ENCODE results near the gene HOXC9.

HOXC9 gene

GRCh38 chr12:53984901-53985691 is 14.9 kb upstream of the HOXC9 start, which contains the start of gene HOXC10 (continued):
- TF ChIP-seq ZNF791 (tag by site-specific recombination; IDR thresholded peaks at IDR 0.05) (no peak), ZNF2 (tag by site-specific recombination; IDR thresholded peaks at IDR 0.05) (no peak), ZNF529 (tag by site-specific recombination; IDR thresholded peaks at IDR 0.05; ENCODE audit: insufficient replicate concordance) (no peak), ZNF704 (tag by site-specific recombination; IDR thresholded peaks at IDR 0.05) (no peak), ZNF514 (tag by site-specific recombination; IDR thresholded peaks at IDR 0.05) (no peak), ZNF148 (tag by site-specific recombination; IDR thresholded peaks at IDR 0.05; ENCODE audit: borderline replicate concordance) (no peak), AEBP2 (tag by site-specific recombination; IDR thresholded peaks at IDR 0.05; ENCODE audit: borderline replicate concordance) (no peak), ZNF16 (tag by site-specific recombination; IDR thresholded peaks at IDR 0.05; ENCODE audit: low read depth) (no peak), ZNF654 (tag by site-specific recombination; IDR thresholded peaks at IDR 0.05; ENCODE audit: low read depth) (peak; percentile 97), ZNF274 (IDR thresholded peaks at IDR 0.05; ENCODE audit: low read length) (no peak), ZNF274 (tag by site-specific recombination; IDR thresholded peaks at IDR 0.05; ENCODE audit: borderline replicate concordance) (no peak), WT1 (tag by site-specific recombination; IDR thresholded peaks at IDR 0.05) (0 out of 2 replicates have a peak, but pooled peaks have one; percentile 29), ZNF362 (tag by site-specific recombination; IDR thresholded peaks at IDR 0.05) (peak; percentile 45; the same call in 1 of the 2 replicates), ZNF169 (tag by site-specific recombination; IDR thresholded peaks at IDR 0.05) (no peak), BCL11A (tag by site-specific recombination; IDR thresholded peaks at IDR 0.05; ENCODE audit: low read depth) (0 out of 2 replicates have a peak, but pooled peaks have one; percentile 42), ZNF645 (tag by site-specific recombination; IDR thresholded peaks at IDR 0.05) (no peak), ZNF423 (tag by site-specific recombination; IDR thresholded peaks at IDR 0.05) (no peak), ZNF211 (tag by site-specific recombination; IDR thresholded peaks at IDR 0.05; ENCODE audit: low read depth) (no peak), PATZ1 (tag by site-specific recombination; IDR thresholded peaks at IDR 0.05) (peak; percentile 83), ZNF548 (tag by site-specific recombination; IDR thresholded peaks at IDR 0.05) (no peak), TCF7L2 (IDR thresholded peaks at IDR 0.05; ENCODE audit: borderline replicate concordance, low read depth, low read length) (no peak), ZNF202 (tag by site-specific recombination; IDR thresholded peaks at IDR 0.05; ENCODE audit: borderline replicate concordance) (no peak), ZNF184 (tag by site-specific recombination; IDR thresholded peaks at IDR 0.05) (no peak), ZNF335 (tag by site-specific recombination; conservative IDR thresholded peaks at IDR 0.05) (0 out of 2 replicates have a peak, but pooled peaks have one; percentile 22), ZNF747 (tag by site-specific recombination; IDR thresholded peaks at IDR 0.05) (no peak)
- TF ChIP-seq, protein P1, sequence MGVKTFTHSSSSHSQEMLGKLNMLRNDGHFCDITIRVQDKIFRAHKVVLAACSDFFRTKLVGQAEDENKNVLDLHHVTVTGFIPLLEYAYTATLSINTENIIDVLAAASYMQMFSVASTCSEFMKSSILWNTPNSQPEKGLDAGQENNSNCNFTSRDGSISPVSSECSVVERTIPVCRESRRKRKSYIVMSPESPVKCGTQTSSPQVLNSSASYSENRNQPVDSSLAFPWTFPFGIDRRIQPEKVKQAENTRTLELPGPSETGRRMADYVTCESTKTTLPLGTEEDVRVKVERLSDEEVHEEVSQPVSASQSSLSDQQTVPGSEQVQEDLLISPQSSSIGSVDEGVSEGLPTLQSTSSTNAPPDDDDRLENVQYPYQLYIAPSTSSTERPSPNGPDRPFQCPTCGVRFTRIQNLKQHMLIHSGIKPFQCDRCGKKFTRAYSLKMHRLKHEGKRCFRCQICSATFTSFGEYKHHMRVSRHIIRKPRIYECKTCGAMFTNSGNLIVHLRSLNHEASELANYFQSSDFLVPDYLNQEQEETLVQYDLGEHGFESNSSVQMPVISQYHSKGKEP (tag by site-specific recombination; IDR thresholded peaks at IDR 0.05), result no peak
- TF ChIP-seq, protein P2, sequence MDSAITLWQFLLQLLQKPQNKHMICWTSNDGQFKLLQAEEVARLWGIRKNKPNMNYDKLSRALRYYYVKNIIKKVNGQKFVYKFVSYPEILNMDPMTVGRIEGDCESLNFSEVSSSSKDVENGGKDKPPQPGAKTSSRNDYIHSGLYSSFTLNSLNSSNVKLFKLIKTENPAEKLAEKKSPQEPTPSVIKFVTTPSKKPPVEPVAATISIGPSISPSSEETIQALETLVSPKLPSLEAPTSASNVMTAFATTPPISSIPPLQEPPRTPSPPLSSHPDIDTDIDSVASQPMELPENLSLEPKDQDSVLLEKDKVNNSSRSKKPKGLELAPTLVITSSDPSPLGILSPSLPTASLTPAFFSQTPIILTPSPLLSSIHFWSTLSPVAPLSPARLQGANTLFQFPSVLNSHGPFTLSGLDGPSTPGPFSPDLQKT (IDR thresholded peaks at IDR 0.05; ENCODE audit: borderline replicate concordance, low read depth, low read length), result no peak

Data from HEK293 (cell line).